Nephron progenitor cell (in vitro differentiated cells): ENCODE data around the gene GYPC.
A peak's percentile ranks its signal among the peaks of the same experiment; 100 is the strongest.
"Not testable (repeated sequence)": the region's sequence is repeated elsewhere in the genome, so short reads cannot be mapped to it uniquely, and the experiment has no call there.

Experiments used
- DNase-seq: peaks from one replicate; pipeline ENCODE4 v3.0.0; 2021
- H3K27ac Mint-ChIP-seq: 2 replicates; pipeline ENCODE4 v1.8.0; 2021; ENCODE audit warnings: mild to moderate bottlenecking, moderate library complexity, mixed read lengths
- H3K27me3 Mint-ChIP-seq: 2 replicates; pipeline ENCODE4 v1.8.0; 2021; ENCODE audit warnings: mild to moderate bottlenecking, low read depth, mixed read lengths; ENCODE audit not compliant: poor library complexity
- H3K36me3 Mint-ChIP-seq: 2 replicates; pipeline ENCODE4 v1.8.0; 2021; ENCODE audit warnings: low read depth, mixed read lengths
- H3K4me1 Mint-ChIP-seq: 2 replicates; pipeline ENCODE4 v1.8.0; 2021; ENCODE audit warnings: mixed read lengths
- H3K4me3 Mint-ChIP-seq: 2 replicates; pipeline ENCODE4 v1.8.0; 2021; ENCODE audit warnings: mild to moderate bottlenecking, moderate library complexity, mixed read lengths
- H3K9me3 Mint-ChIP-seq: 2 replicates; pipeline ENCODE4 v1.8.0; 2021; ENCODE audit warnings: mild to moderate bottlenecking, moderate library complexity, mixed read lengths
- CTCF ChIP-seq: fragments of 200-600 bp; sonication (generic); IDR thresholded peaks from 2 replicates; pipeline ENCODE4 v1.5.0; 2021; ENCODE audit warnings: antibody characterized with exemption

The GYPC gene

GRCh38 chr2:126639276-126639675 lies 16.7 kb upstream of the GYPC start:
- peaks cover 10% of the 10 kb centered on the region for H3K27me3 Mint-ChIP-seq
- H3K27ac Mint-ChIP-seq: no peak overlapping the region
- no peak for DNase-seq
- TF ChIP-seq CTCF: no peak
- peaks cover 6% of the 10 kb centered on the region for H3K9me3 Mint-ChIP-seq
- H3K36me3 Mint-ChIP-seq: no peaks in the 10 kb centered on the region
- H3K4me3 Mint-ChIP-seq: no peak overlapping the region
- peaks cover 34% of the 10 kb centered on the region for H3K4me1 Mint-ChIP-seq

- H3K4me3 Mint-ChIP-seq, H3K27ac Mint-ChIP-seq, H3K36me3 Mint-ChIP-seq, DNase-seq, H3K9me3 Mint-ChIP-seq: not testable (repeated sequence)
- H3K4me1 Mint-ChIP-seq: peaks cover 39% of the 10 kb centered on the region
- peaks cover 14% of the 10 kb centered on the region for H3K27me3 Mint-ChIP-seq
These were observed 14.7 kb upstream of the GYPC start for GRCh38 chr2:126641294-126641693.

- H3K4me3 Mint-ChIP-seq: no peak overlapping the region
- peaks cover 8% of the 10 kb centered on the region for H3K27me3 Mint-ChIP-seq
- no peak for TF ChIP-seq CTCF
- no peaks in the 10 kb centered on the region for H3K36me3 Mint-ChIP-seq
- H3K4me1 Mint-ChIP-seq: peaks cover 38% of the 10 kb centered on the region
- no peak for DNase-seq
- no peak overlapping the region for H3K27ac Mint-ChIP-seq
- H3K9me3 Mint-ChIP-seq: peaks cover 6% of the 10 kb centered on the region
These were observed 13.9 kb upstream of the GYPC start for GRCh38 chr2:126642031-126642430.

- Mint-ChIP-seq H3K27me3 (peaks cover 8% of the 10 kb centered on the region), H3K4me1 (peaks cover 24% of the 10 kb centered on the region), H3K27ac (no peak overlapping the region), H3K36me3 (no peaks in the 10 kb centered on the region), H3K4me3 (no peak overlapping the region), H3K9me3 (no peaks in the 10 kb centered on the region)
- TF ChIP-seq CTCF: no peak
- no peak for DNase-seq
These were observed 12.5 kb upstream of the GYPC start for GRCh38 chr2:126643431-126643830.

- Mint-ChIP-seq H3K27ac (peak overlapping the region; percentile 8), H3K4me3 (peak overlapping the region; percentile 20), H3K4me1 (peaks cover 24% of the 10 kb centered on the region), H3K27me3 (peaks cover 8% of the 10 kb centered on the region), H3K36me3 (no peaks in the 10 kb centered on the region), H3K9me3 (no peaks in the 10 kb centered on the region)
- no peak for DNase-seq
- no peak for TF ChIP-seq CTCF
These were observed 12.0 kb upstream of the GYPC start for GRCh38 chr2:126643972-126644371.

DNA sequence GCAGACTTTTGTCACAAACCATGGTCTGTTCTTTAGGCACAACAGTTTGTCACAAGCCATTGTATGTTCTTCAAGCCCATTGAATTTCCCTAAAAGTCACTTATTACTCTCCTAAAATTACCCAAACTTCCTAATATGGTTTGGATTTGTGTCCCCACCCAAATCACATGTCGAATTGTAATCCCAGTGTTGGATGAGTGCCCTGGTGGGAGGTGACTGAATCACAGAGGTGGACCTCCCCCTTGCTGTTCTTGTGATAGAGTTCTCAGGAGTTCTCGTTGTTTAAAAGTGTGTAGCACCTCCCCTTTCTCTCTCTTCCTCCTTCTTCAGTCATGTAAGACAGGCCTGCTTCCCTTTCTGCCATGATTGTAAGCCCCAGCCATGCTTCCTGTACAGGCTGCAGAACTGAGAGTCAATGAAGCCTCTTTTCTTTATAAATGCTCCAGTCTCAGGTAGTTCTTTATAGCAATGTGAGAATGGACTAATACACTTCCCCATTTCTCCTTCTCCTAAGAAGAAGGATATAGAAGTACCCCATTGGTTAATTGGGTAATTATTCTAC lies 11.2 kb upstream of the GYPC start:
- Mint-ChIP-seq H3K4me1 (peaks cover 24% of the 10 kb centered on the region), H3K4me3 (no peak overlapping the region), H3K9me3 (no peaks in the 10 kb centered on the region), H3K27ac (no peak overlapping the region), H3K36me3 (no peaks in the 10 kb centered on the region), H3K27me3 (peaks cover 8% of the 10 kb centered on the region)
- DNase-seq: no peak
- TF ChIP-seq CTCF: no peak
